ENCODE measurements around the gene SERPINA12. TPM values are rescaled to one million over a fixed set of nuclear protein-coding genes. Genes with fewer than 3 reads are reported as not detected.

SERPINA12 gene
- total and polyA plus RNA-seq, 9 donors = not detected

DNA sequence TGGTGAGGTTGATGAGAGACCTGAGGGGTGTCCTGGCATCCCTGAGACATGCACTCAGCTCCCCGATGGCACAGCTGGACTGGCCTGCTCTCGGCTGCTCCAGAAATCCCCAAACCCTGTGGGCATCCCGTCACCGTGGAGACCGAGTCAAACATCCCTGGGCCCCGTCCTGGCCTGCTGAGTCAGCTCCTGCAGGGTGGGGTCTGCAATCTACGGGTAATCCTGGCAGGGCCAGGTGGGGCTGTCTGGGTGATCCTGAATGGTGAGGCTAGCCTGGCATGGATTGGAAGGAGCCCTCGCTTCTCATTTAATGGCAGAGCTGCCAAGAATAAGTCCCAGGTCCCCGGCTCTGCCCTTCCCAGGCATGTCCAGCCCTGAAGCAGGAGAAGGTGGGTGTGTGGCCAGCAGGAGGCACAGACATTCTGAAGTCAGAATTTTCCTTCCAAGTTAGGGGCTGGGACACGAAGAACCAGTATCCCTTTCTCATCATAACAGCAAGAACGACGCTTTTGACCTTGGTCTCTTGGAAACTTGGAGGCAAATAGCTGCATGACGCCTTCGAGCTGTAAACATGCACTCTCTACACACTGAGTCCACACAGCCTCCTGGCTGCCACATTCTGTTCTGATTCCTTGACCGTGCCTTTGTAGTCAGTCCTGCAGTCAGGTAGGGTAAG, 34.3 kb upstream of the SERPINA12 start:
- Histone ChIP-seq H3K4me3 (no peak overlapping the region), H3K4me1 (ENCODE audit: insufficient read depth) (peaks cover 7% of the 10 kb centered on the region), H3K36me3 (no peaks in the 10 kb centered on the region), H3K27me3 (no peaks in the 10 kb centered on the region), H3K27ac (peak overlapping the region; percentile 53 to 60), H3K9me3 (no peaks in the 10 kb centered on the region)
- TF ChIP-seq EP300 (IDR thresholded peaks at IDR 0.05) = no peak
- TF ChIP-seq CTCF (IDR thresholded peaks at IDR 0.05) = peak in 2 of 3 donors; percentile 53 to 63
- TF ChIP-seq POLR2A (IDR thresholded peaks at IDR 0.05) = peak; percentile 11
- WGBS, 3 donors = 48 to 52% (median 48%) methylated on average over 15 of the region's 15 CpGs
- intact Hi-C loops (cut with DNase I) = loop anchor here in 1 of 4 donors (10.0 kb wide), 1 partner anchor 141 kb away; no protein-coding TSS in a partner anchor
- peak; percentile 64 to 76 (median 70) for DNase-seq

DNA sequence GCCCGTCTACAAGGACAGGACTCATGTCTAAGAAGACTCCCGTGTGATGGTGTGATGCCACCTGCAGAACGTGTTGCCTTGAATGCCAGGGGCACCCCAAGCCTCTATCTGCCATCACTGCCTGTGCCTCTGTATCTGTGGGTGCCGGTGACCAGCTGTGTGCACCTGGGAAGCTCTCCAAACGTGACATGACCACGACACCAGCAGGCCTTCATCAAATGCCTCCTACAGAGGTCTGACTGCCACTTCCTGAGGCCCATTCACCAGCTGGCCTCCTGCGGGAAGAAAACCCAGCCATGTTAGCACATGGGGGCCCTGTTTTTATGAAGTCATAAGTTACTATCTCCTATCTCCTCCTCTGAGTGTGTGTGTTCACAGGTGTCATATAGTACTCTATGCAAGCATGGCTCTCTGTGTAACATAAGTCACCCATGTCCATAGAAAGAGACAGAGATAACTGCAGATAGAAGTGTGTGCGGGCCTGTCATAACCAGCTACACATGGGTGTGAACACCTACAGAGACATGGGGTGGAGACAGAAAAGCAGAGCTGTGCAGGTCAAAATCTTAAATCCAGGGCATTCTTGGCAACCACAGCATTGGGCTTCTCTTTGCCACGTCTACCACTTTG, 33.7 kb upstream of the SERPINA12 start:
- no peak for TF ChIP-seq EP300 (IDR thresholded peaks at IDR 0.05)
- Histone ChIP-seq H3K27me3 (no peaks in the 10 kb centered on the region), H3K27ac (peak overlapping the region in 1 of 2 donors; percentile 60), H3K9me3 (no peaks in the 10 kb centered on the region), H3K4me1 (ENCODE audit: insufficient read depth) (peaks cover 7% of the 10 kb centered on the region), H3K36me3 (no peaks in the 10 kb centered on the region), H3K4me3 (no peak overlapping the region)
- DNase-seq = no peak
- 80 to 86% (median 82%) methylated on average over 9 of the region's 9 CpGs for WGBS, 3 donors
- intact Hi-C loops (cut with DNase I) = loop anchor here in 1 of 4 donors (10.0 kb wide), 1 partner anchor 142 kb away; no protein-coding TSS in a partner anchor

DNA sequence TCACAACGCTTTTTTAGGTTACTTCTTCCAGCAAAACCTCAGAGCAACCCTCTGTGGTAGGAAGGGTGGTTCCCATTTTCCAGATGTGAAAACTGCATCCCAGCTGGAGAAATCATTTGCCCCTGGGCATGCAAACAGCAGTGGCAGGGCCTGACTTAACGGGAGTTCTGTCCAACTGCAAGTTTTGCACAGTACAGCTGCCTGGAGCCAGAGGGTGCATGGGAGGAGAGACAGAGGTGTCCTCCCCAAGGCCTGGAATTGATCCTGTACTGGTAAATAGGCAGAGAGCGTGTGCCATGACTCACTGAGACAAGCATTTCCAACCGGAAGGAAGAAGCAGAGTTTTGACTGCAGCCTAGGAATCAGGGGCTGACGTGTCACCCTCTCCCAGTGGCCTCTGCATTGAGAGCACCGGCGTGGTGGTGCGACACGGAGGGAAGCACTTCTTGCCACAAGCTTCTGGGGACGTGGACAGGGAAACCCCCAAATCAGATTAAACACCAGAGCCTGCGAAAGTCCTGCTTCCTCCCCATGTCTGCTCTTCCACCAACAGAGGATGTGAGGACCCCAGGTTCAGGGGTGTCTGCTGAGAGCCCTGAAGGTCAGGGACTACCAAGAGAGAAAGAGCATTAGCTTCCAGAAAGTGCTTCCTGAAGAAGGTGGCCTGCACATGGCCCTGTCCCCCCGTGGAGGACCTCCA, 33.0 kb upstream of the SERPINA12 start:
- Histone ChIP-seq H3K4me3 (no peak overlapping the region), H3K4me1 (ENCODE audit: insufficient read depth) (peaks cover 7% of the 10 kb centered on the region), H3K27me3 (no peaks in the 10 kb centered on the region), H3K9me3 (no peaks in the 10 kb centered on the region), H3K36me3 (no peaks in the 10 kb centered on the region), H3K27ac (no peak overlapping the region)
- DNase-seq = no peak
- intact Hi-C loops (cut with DNase I) = loop anchor here in 1 of 4 donors (10.0 kb wide), 1 partner anchor 143 kb away; no protein-coding TSS in a partner anchor
- WGBS, 3 donors = 80 to 85% (median 81%) methylated on average over 12 of the region's 12 CpGs
- no peak for TF ChIP-seq POLR2A (IDR thresholded peaks at IDR 0.05)
- no peak for TF ChIP-seq CTCF (IDR thresholded peaks at IDR 0.05)
- TF ChIP-seq EP300 (IDR thresholded peaks at IDR 0.05) = no peak

- H3K9me3 ChIP-seq = no peaks in the 10 kb centered on the region
- no peaks in the 10 kb centered on the region for H3K27me3 ChIP-seq
- no peaks in the 10 kb centered on the region for H3K36me3 ChIP-seq
- no peak for TF ChIP-seq POLR2A (IDR thresholded peaks at IDR 0.05)
- no peak for TF ChIP-seq CTCF (IDR thresholded peaks at IDR 0.05)
- TF ChIP-seq EP300 (IDR thresholded peaks at IDR 0.05) = no peak
- intact Hi-C loops (cut with DNase I) = loop anchor here in 1 of 4 donors (10.0 kb wide), 1 partner anchor 143 kb away; no protein-coding TSS in a partner anchor
- peaks cover 7% of the 10 kb centered on the region for H3K4me1 ChIP-seq (ENCODE audit: insufficient read depth)
- H3K27ac ChIP-seq = no peak overlapping the region
- no peak for DNase-seq
- no peak overlapping the region for H3K4me3 ChIP-seq
- 88 to 90% (median 89%) methylated on average over 9 of the region's 9 CpGs for WGBS, 3 donors
Measured at GRCh38 chr14:94541234-94541975, 32.1 kb upstream of the SERPINA12 start.

Data from ovary (tissue), 9 donors.